Ascending aorta (tissue), 2 donors: ENCODE results near the gene FAM168A. TPM values are rescaled to one million over a fixed set of nuclear protein-coding genes. Genes with fewer than 3 reads are reported as not detected.

ENCODE experiments used
- DNase-seq, 2 donors: peaks; one replicate each; pipeline ENCODE4 v3.0.0-alpha.2; 2019; ENCODE audit warnings: low spot score in 2 of 2
- H3K27ac ChIP-seq, 2 donors: fragments of 200-600 bp; sonication (generic); one replicate each; pipeline ENCODE4 v1.5.1; 2016 to 2017; ENCODE audit warnings: mild to moderate bottlenecking in 1 of 2
- H3K27me3 ChIP-seq: fragments of 200-600 bp; sonication (generic); one replicate; pipeline ENCODE4 v1.5.1; 2017
- H3K36me3 ChIP-seq, 2 donors: fragments of 200-600 bp; sonication (generic); one replicate each; pipeline ENCODE4 v1.5.1; 2016
- H3K4me1 ChIP-seq, 2 donors: fragments of 200-600 bp; sonication (generic); one replicate each; pipeline ENCODE4 v1.5.1; 2016 to 2017; ENCODE audit warnings: mild to moderate bottlenecking in 1 of 2
- H3K4me3 ChIP-seq, 2 donors: fragments of 200-600 bp; sonication (generic); one replicate each; pipeline ENCODE4 v1.5.1; 2016 to 2017; ENCODE audit warnings: mild to moderate bottlenecking in 1 of 2
- H3K9me3 ChIP-seq, 2 donors: fragments of 200-600 bp; sonication (generic); one replicate each; pipeline ENCODE4 v1.5.1; 2016
- intact Hi-C: fragments of 100-400 bp; cut with DNase I; formaldehyde crosslinking; loops from one replicate; pipeline ENCODE4 v1.15.1; 2023
- total RNA-seq: library from RNA; depleted of rRNA; stranded (reverse); fragments of >200 nt; gene quantifications from one replicate; pipeline ENCODE4 v1.1.0, GENCODE V29; 2016
- TF ChIP-seq, protein P1 (sequence below), 3 experiments: fragments of 200-600 bp in 2 of 3; fragments of 450-650 bp in 1 of 3; sonication (generic) in 2 of 3; IDR thresholded peaks; one replicate each; pipeline ENCODE4 v1.5.1; 2016 to 2019; ENCODE audit warnings: antibody characterized with exemption in 3 of 3, mild to moderate bottlenecking in 1 of 3, moderate library complexity in 1 of 3

The FAM168A gene
- total RNA-seq, 1 donor from 2014 or later: 44.1 TPM

DNA sequence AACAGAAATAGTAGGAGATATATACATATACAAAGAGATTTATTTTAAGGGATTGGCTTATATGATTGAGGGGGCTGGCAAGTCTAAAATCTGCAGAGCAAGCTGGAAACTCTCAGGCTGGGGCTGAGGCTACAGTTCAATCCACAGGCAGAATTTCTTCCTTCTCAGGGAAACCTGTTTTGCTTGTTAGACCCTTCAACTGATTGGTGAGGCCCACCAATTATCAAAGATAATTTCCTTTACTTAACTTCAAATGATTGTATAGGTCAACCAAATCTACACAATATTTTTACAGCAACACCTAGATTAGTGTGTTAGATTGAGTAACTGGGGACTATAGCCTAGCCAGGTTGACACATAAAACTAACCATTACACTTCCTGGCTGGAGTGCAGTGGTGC, 43.8 kb upstream of the FAM168A start:
- Histone ChIP-seq H3K36me3 (no peaks in the 10 kb centered on the region), H3K27ac (no peak overlapping the region), H3K4me1 (no peaks in the 10 kb centered on the region), H3K9me3 (no peaks in the 10 kb centered on the region), H3K27me3 (no peaks in the 10 kb centered on the region), H3K4me3 (no peak overlapping the region)
- DNase-seq: no peak
- TF ChIP-seq, protein P1, sequence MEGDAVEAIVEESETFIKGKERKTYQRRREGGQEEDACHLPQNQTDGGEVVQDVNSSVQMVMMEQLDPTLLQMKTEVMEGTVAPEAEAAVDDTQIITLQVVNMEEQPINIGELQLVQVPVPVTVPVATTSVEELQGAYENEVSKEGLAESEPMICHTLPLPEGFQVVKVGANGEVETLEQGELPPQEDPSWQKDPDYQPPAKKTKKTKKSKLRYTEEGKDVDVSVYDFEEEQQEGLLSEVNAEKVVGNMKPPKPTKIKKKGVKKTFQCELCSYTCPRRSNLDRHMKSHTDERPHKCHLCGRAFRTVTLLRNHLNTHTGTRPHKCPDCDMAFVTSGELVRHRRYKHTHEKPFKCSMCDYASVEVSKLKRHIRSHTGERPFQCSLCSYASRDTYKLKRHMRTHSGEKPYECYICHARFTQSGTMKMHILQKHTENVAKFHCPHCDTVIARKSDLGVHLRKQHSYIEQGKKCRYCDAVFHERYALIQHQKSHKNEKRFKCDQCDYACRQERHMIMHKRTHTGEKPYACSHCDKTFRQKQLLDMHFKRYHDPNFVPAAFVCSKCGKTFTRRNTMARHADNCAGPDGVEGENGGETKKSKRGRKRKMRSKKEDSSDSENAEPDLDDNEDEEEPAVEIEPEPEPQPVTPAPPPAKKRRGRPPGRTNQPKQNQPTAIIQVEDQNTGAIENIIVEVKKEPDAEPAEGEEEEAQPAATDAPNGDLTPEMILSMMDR (IDR thresholded peaks at IDR 0.05): no peak
- intact Hi-C loops: no loop called here

- no peaks in the 10 kb centered on the region for H3K9me3 ChIP-seq
Measured at GRCh38 chr11:73640592-73640991, 42.7 kb upstream of the FAM168A start.

GRCh38 chr11:73637012-73637411, 39.1 kb upstream of the FAM168A start:
- no peak for DNase-seq
- Histone ChIP-seq H3K36me3 (no peaks in the 10 kb centered on the region), H3K27me3 (no peaks in the 10 kb centered on the region), H3K9me3 (no peaks in the 10 kb centered on the region), H3K4me3 (no peak overlapping the region), H3K27ac (no peak overlapping the region), H3K4me1 (no peaks in the 10 kb centered on the region)
- intact Hi-C loops: no loop called here
- TF ChIP-seq, protein P1 (IDR thresholded peaks at IDR 0.05): no peak

More at GRCh38 chr11:73640592-73640991, 42.7 kb upstream of the FAM168A start:
- H3K4me3 ChIP-seq: no peak overlapping the region
- H3K4me1 ChIP-seq: no peaks in the 10 kb centered on the region
- intact Hi-C loops: no loop called here
- TF ChIP-seq, protein P1 (IDR thresholded peaks at IDR 0.05): no peak
- no peak overlapping the region for H3K27ac ChIP-seq
- DNase-seq: no peak
- no peaks in the 10 kb centered on the region for H3K36me3 ChIP-seq
- no peaks in the 10 kb centered on the region for H3K27me3 ChIP-seq

DNA sequence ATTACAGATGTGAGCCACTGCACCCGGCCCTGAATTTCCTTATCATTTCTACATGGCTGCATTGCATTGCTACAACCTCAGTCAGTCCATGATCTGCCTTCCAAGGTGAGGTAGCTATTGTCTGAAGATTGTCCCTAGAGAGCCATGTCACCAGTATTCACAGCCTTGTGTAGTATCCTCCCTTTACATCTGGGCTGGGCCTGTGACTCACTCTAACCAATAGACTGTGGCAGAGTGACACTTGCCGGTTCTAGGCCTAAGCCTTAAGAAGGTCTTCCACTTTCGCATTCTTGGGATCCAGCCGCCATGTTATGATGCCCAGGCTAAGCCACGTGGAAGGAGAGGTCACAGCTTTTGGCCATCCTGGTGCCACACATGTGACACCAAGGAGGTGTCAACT, 38.3 kb upstream of the FAM168A start:
- Histone ChIP-seq H3K27ac (no peak overlapping the region), H3K4me3 (no peak overlapping the region), H3K36me3 (no peaks in the 10 kb centered on the region), H3K27me3 (no peaks in the 10 kb centered on the region), H3K4me1 (no peaks in the 10 kb centered on the region), H3K9me3 (no peaks in the 10 kb centered on the region)
- no peak for DNase-seq
- intact Hi-C loops: no loop called here
- TF ChIP-seq, protein P1 (IDR thresholded peaks at IDR 0.05): no peak

DNA sequence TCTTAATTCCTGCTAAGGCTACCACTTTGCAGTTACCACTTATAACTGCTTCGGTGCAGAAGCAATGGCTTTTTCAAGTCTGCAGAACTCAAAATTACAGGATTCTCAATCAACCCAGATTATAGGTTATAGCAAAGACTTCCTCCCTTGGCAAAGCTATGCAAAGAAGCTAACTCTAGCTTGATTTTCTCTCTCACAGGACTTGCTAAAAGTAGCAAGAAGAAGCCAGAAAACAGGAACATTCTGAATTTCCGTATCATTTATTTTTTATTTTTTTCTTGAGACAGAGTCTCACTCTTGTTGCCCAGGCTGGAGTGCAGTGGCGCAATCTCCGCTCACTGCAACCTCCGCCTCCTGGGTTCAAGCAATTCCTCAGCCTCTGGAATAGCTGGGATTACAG, 37.8 kb upstream of the FAM168A start:
- H3K9me3 ChIP-seq: no peaks in the 10 kb centered on the region
- H3K4me3 ChIP-seq: no peak overlapping the region
- DNase-seq: no peak
- no peaks in the 10 kb centered on the region for H3K4me1 ChIP-seq
- H3K27ac ChIP-seq: no peak overlapping the region
- no peaks in the 10 kb centered on the region for H3K27me3 ChIP-seq
- intact Hi-C loops: no loop called here
- H3K36me3 ChIP-seq: no peaks in the 10 kb centered on the region
- TF ChIP-seq, protein P1 (IDR thresholded peaks at IDR 0.05): no peak

DNA sequence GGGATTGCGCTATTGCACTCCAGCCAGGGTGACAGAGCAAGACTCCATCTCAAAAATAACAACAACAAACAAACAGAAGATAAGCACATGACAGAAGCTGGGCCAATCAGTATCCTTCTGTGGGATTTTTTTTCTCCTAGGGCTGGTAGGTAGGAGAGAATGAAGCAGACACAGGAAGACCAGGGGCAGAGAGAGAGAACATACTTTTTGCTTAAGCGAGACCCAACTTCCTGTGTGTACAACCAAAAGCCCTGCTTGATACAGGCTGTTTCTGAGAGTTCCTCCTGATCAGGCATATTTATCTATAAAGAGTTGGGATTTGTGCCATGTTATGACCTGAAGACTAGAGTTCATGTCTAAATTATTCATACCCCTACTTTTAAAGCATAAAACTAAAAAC, 36.1 kb upstream of the FAM168A start:
- TF ChIP-seq, protein P1 (IDR thresholded peaks at IDR 0.05): no peak
- intact Hi-C loops: no loop called here
- no peaks in the 10 kb centered on the region for H3K4me1 ChIP-seq

More for the DNA sequence above, 36.1 kb upstream of the FAM168A start:
- no peak overlapping the region for H3K4me3 ChIP-seq
- no peak for DNase-seq
- no peaks in the 10 kb centered on the region for H3K36me3 ChIP-seq
- no peaks in the 10 kb centered on the region for H3K27me3 ChIP-seq
- no peaks in the 10 kb centered on the region for H3K9me3 ChIP-seq
- no peak overlapping the region for H3K27ac ChIP-seq
